DMS153 treated with DMSO at 0.1 percent for 48 hours (cell line): ENCODE data around the gene CDC42SE2.
"Not testable (repeated sequence)": the region's sequence is repeated elsewhere in the genome, so short reads cannot be mapped to it uniquely, and the experiment has no call there.

Experiments
- DNase-seq: peaks from one replicate; lab custom pipeline; 2025; ENCODE audit not compliant: unreplicated experiment; lab: John Stamatoyannopoulos, UW

CDC42SE2 gene

GRCh38 chr5:131364507-131365050 is 100.7 kb downstream of the CDC42SE2 start:
- DNase-seq, result no peak

GRCh38 chr5:131366428-131366827 is 102.6 kb downstream of the CDC42SE2 start:
- DNase-seq, result no peak

GRCh38 chr5:131367219-131367860 is 103.5 kb downstream of the CDC42SE2 start:
- DNase-seq, result no peak

- DNase-seq, result no peak
Measured at GRCh38 chr5:131368866-131369265, 105.0 kb downstream of the CDC42SE2 start.

- no peak for DNase-seq
Measured at GRCh38 chr5:131369558-131369957, 105.7 kb downstream of the CDC42SE2 start.

GRCh38 chr5:131371835-131372234 is 108.0 kb downstream of the CDC42SE2 start:
- no peak for DNase-seq

GRCh38 chr5:131373265-131373664 is 109.4 kb downstream of the CDC42SE2 start:
- no peak for DNase-seq

GRCh38 chr5:131375351-131375750 is 111.5 kb downstream of the CDC42SE2 start:
- no peak for DNase-seq

- no peak for DNase-seq
Measured at GRCh38 chr5:131377346-131377745, 113.5 kb downstream of the CDC42SE2 start.

- no peak for DNase-seq
Measured at GRCh38 chr5:131377785-131378325, 114.0 kb downstream of the CDC42SE2 start.

- no peak for DNase-seq
Measured at GRCh38 chr5:131378721-131379541, 115.1 kb downstream of the CDC42SE2 start.

GRCh38 chr5:131379723-131380122 is 115.9 kb downstream of the CDC42SE2 start:
- DNase-seq, result no peak

GRCh38 chr5:131380238-131380637 is 116.4 kb downstream of the CDC42SE2 start:
- not testable (repeated sequence) for DNase-seq

GRCh38 chr5:131381021-131381420 is 117.2 kb downstream of the CDC42SE2 start:
- DNase-seq, result no peak

GRCh38 chr5:131381777-131382176 is 117.9 kb downstream of the CDC42SE2 start:
- no peak for DNase-seq

GRCh38 chr5:131382407-131383395 is 118.8 kb downstream of the CDC42SE2 start:
- DNase-seq, result no peak

GRCh38 chr5:131384173-131384572 is 120.3 kb downstream of the CDC42SE2 start:
- DNase-seq, result no peak

- no peak for DNase-seq
Measured at GRCh38 chr5:131384616-131385214, 120.9 kb downstream of the CDC42SE2 start.

- no peak for DNase-seq
Measured at GRCh38 chr5:131386124-131386523, 122.3 kb downstream of the CDC42SE2 start.

- peak; percentile 49 for DNase-seq
Measured at GRCh38 chr5:131386779-131387178, 122.9 kb downstream of the CDC42SE2 start.
